GM19240 (cell line): ENCODE measurements around the gene CYSTM1.

ENCODE experiments used
- DNase-seq: peaks from one replicate; pipeline ENCODE4 v3.0.0; 2011; ENCODE audit warnings: low spot score; ENCODE audit not compliant: insufficient read length

CYSTM1 gene

GRCh38 chr5:140205952-140206351 lies 31.0 kb downstream of the CYSTM1 start:
- no peak for DNase-seq

GRCh38 chr5:140207250-140207964 lies 32.4 kb downstream of the CYSTM1 start:
- no peak for DNase-seq

GRCh38 chr5:140208065-140208464 lies 33.1 kb downstream of the CYSTM1 start:
- DNase-seq: no peak

DNA sequence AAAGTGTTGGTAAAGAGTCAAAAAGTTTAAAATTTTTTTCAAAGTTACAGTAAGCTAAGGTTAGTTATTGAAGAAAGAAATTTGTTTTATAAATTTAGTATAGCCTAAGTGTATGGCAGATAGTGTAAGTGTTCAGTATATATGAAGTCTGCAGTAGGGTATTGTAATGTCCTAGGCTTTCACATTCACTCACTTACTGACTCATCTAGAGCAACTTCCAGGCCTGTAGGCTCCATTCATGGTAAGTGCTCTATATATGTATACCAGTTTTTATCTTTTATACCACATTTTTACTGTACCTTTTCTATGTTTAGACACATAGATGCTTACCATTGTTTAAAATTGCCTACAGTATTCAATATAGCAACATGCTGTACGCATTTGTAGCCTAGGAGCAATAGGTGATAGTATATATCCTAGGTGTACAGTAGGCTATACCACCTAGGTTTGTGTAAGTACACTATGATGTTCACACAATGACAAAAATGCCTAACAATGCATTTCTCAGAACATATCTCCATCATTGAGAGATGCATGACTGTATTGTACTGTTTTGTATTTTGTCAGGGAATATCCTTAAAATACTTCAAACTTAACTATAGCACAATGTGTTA lies 38.5 kb downstream of the CYSTM1 start:
- DNase-seq: no peak

DNA sequence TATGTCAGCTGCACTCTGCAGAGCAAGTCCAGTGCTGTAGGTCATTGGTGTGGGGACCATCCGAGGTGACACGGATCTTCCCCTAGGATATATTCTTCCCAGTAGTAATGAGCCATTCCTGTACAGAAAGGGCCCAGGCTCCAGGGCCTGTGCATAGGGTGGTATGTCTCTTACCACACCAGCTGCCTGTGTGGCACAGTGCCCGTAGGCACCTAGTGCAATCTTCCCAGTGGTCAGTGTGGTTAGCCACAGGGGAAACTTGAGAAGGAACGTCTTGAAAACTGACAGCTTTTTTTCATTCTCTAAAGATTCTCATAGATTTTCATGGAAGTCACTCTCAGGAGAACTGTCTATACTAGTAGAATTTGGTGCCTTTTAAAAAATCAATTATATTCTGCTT lies 39.8 kb downstream of the CYSTM1 start:
- no peak for DNase-seq

DNA sequence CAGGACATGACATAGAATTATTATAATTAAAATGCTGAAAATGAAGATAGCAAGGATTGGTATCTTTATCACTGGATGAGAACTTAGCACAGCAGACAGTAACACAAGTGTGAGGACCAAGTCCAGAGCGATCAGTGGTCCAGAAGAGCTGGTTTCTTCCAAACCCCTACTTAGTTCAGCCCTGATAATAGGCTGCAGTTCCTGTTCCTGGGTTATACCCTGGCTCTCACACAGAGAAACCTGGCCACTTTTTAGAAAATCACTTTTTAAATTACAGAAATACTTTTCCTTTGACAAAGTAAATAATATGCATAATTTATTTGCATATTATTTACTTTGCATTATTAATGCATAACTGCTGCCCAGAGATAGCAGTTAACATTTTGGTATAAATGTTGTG lies 40.3 kb downstream of the CYSTM1 start:
- no peak for DNase-seq

DNA sequence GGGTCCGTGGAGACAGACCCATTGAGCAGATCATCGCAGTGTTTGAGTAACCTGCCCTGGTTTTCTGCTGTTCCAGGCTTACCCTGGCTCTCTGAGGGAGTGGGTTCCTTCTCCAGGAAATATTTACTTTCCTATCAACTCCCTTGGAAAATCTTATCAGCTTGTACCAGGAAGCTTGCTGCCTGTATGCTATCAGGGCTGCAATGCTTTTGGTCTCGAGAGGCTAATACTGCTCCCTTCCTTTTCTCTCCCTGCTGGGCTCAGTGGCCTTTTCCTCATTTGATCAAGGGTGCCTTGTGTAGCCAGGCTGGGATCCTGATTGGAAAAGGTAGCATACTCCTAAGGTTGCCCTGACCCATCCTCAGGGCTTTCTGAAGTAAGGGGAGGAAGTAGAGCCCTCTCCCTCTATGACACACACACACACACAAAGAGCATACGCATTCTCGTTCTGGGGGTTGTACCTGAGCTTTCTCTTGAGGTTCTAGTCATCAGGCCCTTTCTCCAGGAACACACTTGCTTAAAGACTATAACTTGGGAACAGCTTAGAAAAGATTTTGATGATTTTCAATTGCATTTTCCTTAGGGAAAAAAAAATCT lies 41.6 kb downstream of the CYSTM1 start:
- DNase-seq: no peak

GRCh38 chr5:140217299-140218026 lies 42.5 kb downstream of the CYSTM1 start:
- DNase-seq: no peak

GRCh38 chr5:140219068-140219991 lies 44.3 kb downstream of the CYSTM1 start:
- no peak for DNase-seq

DNA sequence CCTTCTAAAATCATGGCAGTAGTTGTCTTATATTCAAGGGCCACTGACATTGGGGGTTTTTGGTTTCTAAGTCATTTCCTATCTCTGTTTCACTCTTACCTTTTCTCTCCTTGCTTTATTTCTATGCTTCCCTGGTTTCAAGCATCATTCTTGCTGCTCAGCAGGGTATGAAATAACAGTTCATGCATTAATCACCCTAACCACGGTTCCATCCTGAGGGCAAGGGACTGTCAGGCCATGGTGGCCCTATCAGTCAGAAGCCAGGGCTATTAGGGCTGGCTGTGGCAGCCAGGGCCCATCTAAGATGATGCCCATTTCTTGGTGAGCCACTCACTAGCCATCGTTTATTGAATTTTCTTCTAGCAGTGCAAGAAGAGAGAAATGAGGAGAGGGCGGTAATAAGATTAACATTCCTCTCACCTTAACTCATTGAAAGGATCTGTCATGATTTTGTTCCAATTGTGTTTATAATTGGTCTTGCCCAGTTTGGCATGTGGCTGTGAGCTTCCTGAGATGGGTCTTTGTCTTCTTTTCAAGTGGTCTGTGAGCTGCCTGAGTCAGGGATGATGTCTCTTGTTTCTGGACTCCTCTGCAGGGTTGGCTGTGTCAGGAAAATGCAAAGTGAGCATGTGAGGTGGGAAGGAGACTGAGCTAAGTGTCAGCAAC lies 45.2 kb downstream of the CYSTM1 start:
- no peak for DNase-seq

GRCh38 chr5:140220698-140221064 lies 45.7 kb downstream of the CYSTM1 start:
- DNase-seq: no peak

- DNase-seq: no peak
These were observed 46.8 kb downstream of the CYSTM1 start for GRCh38 chr5:140221697-140222223.

DNA sequence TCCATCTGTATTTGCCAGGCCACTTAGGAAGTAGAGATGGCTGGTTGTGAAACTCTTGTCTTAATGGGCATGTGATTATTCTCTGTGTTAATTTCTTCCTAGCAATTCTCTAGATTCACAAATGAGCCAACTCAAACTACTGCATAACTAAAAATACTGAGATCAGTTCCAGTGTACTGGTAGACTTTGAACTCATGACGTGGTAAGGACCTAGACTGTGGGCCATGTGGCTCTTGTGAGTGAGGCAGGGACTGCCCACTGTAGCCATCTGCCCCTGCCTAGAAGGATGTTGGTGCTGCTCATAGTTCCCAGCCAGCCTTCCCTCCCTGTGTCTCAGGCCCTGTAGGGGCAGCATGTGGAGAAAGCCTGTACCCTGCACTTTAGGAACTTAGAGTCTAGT lies 47.4 kb downstream of the CYSTM1 start:
- DNase-seq: no peak

GRCh38 chr5:140223567-140223966 lies 48.6 kb downstream of the CYSTM1 start:
- DNase-seq: no peak

- no peak for DNase-seq
These were observed 49.7 kb downstream of the CYSTM1 start for GRCh38 chr5:140224658-140225057.

DNA sequence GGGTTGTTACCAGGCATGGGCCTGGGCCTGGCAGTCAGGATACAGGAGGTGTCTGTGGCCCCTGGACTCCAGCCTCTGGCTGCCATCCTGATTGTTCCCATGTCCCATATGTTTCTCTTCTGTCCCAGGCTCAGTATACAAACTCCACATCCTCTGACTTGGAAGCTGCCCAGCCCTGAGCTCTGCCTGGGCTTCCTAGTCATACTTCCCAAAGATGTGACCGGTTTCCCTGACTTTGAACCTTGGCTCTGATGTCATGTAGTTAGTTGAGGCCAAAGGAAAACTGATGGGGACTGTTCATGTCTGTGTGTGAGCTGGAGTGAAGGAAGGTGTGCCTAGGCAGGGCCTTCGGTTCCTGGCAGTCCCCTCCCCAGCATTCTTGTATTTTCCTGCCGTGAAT lies 50.4 kb downstream of the CYSTM1 start:
- DNase-seq: no peak

DNA sequence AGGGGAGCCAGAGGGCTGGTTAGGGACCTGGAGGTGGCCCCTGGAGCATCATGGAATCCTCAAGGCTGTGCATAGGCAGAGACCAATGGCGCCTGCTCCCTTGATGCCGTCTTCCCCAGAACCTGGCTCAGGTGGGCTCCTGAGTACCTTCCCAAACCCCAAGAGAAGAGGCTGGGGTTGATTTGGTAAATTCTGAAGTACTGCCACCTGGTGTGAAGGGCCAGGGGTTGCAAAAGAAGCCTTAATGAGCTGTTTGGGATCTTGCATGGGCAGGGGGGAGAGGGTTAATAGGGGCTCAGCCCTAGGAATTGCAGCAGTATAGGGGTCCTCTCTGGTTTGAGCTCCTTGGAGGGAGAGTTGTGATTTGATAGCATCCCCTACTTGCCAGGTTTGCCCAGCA lies 52.1 kb downstream of the CYSTM1 start:
- no peak for DNase-seq

GRCh38 chr5:140228364-140228837 lies 53.4 kb downstream of the CYSTM1 start:
- DNase-seq: no peak

DNA sequence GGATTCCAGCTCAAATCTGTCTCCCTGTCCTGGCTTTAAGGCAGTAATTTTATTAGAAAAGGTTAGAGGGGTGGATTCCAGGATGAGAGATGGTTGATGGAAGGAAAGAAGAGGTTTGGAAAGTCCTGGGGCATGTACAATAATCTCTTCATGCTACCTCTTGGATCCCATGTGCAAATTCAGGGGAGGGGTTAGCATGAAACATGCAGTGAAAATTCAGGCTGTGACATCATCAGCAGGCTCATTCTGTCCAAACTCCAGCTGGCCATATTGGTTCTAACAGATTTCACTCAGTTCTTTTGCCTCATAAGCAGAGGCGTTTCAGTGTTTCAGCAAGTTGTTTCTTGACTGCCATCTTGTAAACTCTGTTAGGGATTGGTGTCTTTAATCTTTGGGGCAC lies 55.4 kb downstream of the CYSTM1 start:
- DNase-seq: no peak

DNA sequence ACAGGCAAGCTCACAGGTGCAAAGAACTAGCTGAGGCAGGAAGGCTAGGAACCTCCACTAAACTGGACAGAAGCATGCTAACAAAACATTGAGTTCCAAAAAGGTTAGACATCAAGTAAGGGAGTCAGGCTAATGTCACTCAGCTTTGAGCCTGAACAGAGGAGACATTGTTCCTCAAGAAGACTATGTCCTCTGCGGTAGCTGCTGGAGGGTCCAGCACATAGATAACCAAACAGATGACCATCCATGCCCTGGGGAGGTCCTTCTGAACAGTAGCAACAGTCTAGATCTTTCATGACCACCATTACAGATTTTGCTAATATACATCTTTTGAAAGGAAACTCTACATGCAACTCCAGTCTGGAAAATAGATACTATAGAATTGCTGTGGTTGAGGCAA lies 57.7 kb downstream of the CYSTM1 start:
- DNase-seq: no peak
